Activated CD4-positive, alpha-beta T cell treated with anti-CD3 and anti-CD28 coated beads, Interleukin-2, amount 10 ng/mL, durations not matched to agents 24 days and 14 days (primary cell): ENCODE results near the gene PRPF40A. TPM values are rescaled to one million over a fixed set of nuclear protein-coding genes. Genes with fewer than 3 reads are reported as not detected.
"Not testable (repeated sequence)": the region's sequence is repeated elsewhere in the genome, so short reads cannot be mapped to it uniquely, and the experiment has no call there.

Experiments
- DNase-seq: peaks from one replicate; pipeline ENCODE4 v3.0.0; 2022
- H3K27ac Mint-ChIP-seq: one replicate; pipeline ENCODE4 v1.8.0; 2022; ENCODE audit warnings: mild to moderate bottlenecking, mixed read lengths
- H3K27me3 Mint-ChIP-seq: one replicate; pipeline ENCODE4 v1.8.0; 2022; ENCODE audit warnings: mixed read lengths
- H3K36me3 Mint-ChIP-seq: one replicate; pipeline ENCODE4 v1.8.0; 2022; ENCODE audit warnings: low read depth, mild to moderate bottlenecking, mixed read lengths
- H3K4me1 Mint-ChIP-seq: one replicate; pipeline ENCODE4 v1.8.0; 2021; ENCODE audit warnings: mixed read lengths
- H3K4me3 Mint-ChIP-seq: one replicate; pipeline ENCODE4 v1.8.0; 2022; ENCODE audit warnings: mild to moderate bottlenecking, moderate library complexity, mixed read lengths
- H3K9me3 Mint-ChIP-seq: one replicate; pipeline ENCODE4 v1.8.0; 2021; ENCODE audit warnings: mixed read lengths
- intact Hi-C: fragments of 100-400 bp; cut with micrococcal nuclease; formaldehyde crosslinking; loops from one replicate; pipeline ENCODE4 v1.15.1; 2023
- total RNA-seq: library from RNA; stranded (reverse); gene quantifications from 2 replicates; pipeline ENCODE4 v1.2.3, GENCODE V29; 2022

Gene PRPF40A
- total RNA-seq, 1 donor from 2014 or later, result 166 TPM

GRCh38 chr2:152730591-152731333 lies 13.5 kb upstream of the PRPF40A start:
- peaks cover 7% of the 10 kb centered on the region for H3K36me3 Mint-ChIP-seq
- peak; percentile 84 for DNase-seq
- H3K9me3 Mint-ChIP-seq, result no peaks in the 10 kb centered on the region
- peak overlapping the region; percentile 2 for H3K27ac Mint-ChIP-seq
- H3K4me3 Mint-ChIP-seq, result peak overlapping the region; percentile 32
- intact Hi-C loops, result loop anchor here (1.0 kb wide), 1 partner anchor 12 kb away; the partner anchor contains the start of gene ARL6IP6
- no peaks in the 10 kb centered on the region for H3K27me3 Mint-ChIP-seq
- peaks cover 22% of the 10 kb centered on the region for H3K4me1 Mint-ChIP-seq

GRCh38 chr2:152729844-152730243 lies 12.6 kb upstream of the PRPF40A start:
- H3K9me3 Mint-ChIP-seq, result no peaks in the 10 kb centered on the region
- no peak overlapping the region for H3K27ac Mint-ChIP-seq
- intact Hi-C loops, result loop anchor here (1.0 kb wide), 1 partner anchor 12 kb away; the partner anchor contains the start of gene ARL6IP6
- peaks cover 5% of the 10 kb centered on the region for H3K36me3 Mint-ChIP-seq
- peaks cover 21% of the 10 kb centered on the region for H3K4me1 Mint-ChIP-seq
- peak overlapping the region; percentile 32 for H3K4me3 Mint-ChIP-seq
- DNase-seq, result no peak
- no peaks in the 10 kb centered on the region for H3K27me3 Mint-ChIP-seq

GRCh38 chr2:152723918-152724317 lies 6.7 kb upstream of the PRPF40A start:
- H3K27ac Mint-ChIP-seq, result no peak overlapping the region
- no peaks in the 10 kb centered on the region for H3K9me3 Mint-ChIP-seq
- DNase-seq, result no peak
- peaks cover 23% of the 10 kb centered on the region for H3K36me3 Mint-ChIP-seq
- no peaks in the 10 kb centered on the region for H3K27me3 Mint-ChIP-seq
- intact Hi-C loops, result no loop called here
- H3K4me1 Mint-ChIP-seq, result peaks cover 30% of the 10 kb centered on the region
- no peak overlapping the region for H3K4me3 Mint-ChIP-seq

GRCh38 chr2:152722639-152723038 lies 5.4 kb upstream of the PRPF40A start:
- H3K9me3 Mint-ChIP-seq, H3K27me3 Mint-ChIP-seq, H3K4me3 Mint-ChIP-seq, H3K27ac Mint-ChIP-seq, DNase-seq, intact Hi-C loops: not testable (repeated sequence)
- peaks cover 25% of the 10 kb centered on the region for H3K36me3 Mint-ChIP-seq
- H3K4me1 Mint-ChIP-seq, result peaks cover 30% of the 10 kb centered on the region

- H3K4me1 Mint-ChIP-seq, result peaks cover 40% of the 10 kb centered on the region
These were observed 3.5 kb upstream of the PRPF40A start for GRCh38 chr2:152720794-152721193.

GRCh38 chr2:152718909-152719645 lies 1.8 kb upstream of the PRPF40A start:
- peak overlapping the region; percentile 98 for H3K27ac Mint-ChIP-seq
- peaks cover 43% of the 10 kb centered on the region for H3K36me3 Mint-ChIP-seq
- peaks cover 48% of the 10 kb centered on the region for H3K4me1 Mint-ChIP-seq
- H3K27me3 Mint-ChIP-seq, result peaks cover 2% of the 10 kb centered on the region
- H3K9me3 Mint-ChIP-seq, result no peaks in the 10 kb centered on the region
- H3K4me3 Mint-ChIP-seq, result peak overlapping the region; percentile 98
- no peak for DNase-seq
- intact Hi-C loops, result loop anchor here (1.0 to 10.0 kb wide), 4 partner anchors 11 to 894 kb away; partner anchors contain the start of gene ARL5A

More at GRCh38 chr2:152720794-152721193, 3.5 kb upstream of the PRPF40A start:
- H3K4me3 Mint-ChIP-seq, result no peak overlapping the region
- peaks cover 39% of the 10 kb centered on the region for H3K36me3 Mint-ChIP-seq
- DNase-seq, result no peak
- intact Hi-C loops, result no loop called here
- peaks cover 2% of the 10 kb centered on the region for H3K27me3 Mint-ChIP-seq
- no peaks in the 10 kb centered on the region for H3K9me3 Mint-ChIP-seq
- H3K27ac Mint-ChIP-seq, result no peak overlapping the region

- peak; percentile 98 for DNase-seq
- H3K4me3 Mint-ChIP-seq, result peak within 1 kb of the TSS; percentile 98
- intact Hi-C loops, result loop anchor here (1.0 to 10.0 kb wide), 3 partner anchors 12 to 893 kb away; partner anchors contain the start of gene ARL5A
- H3K36me3 Mint-ChIP-seq, result peaks cover 45% of the 10 kb centered on the region
- no peaks in the 10 kb centered on the region for H3K9me3 Mint-ChIP-seq
- H3K27ac Mint-ChIP-seq, result peak within 1 kb of the TSS; percentile 98
- H3K27me3 Mint-ChIP-seq, result peaks cover 2% of the 10 kb centered on the region
- H3K4me1 Mint-ChIP-seq, result peaks cover 48% of the 10 kb centered on the region
These were observed 1.0 kb upstream of the PRPF40A start, which contains the start of gene ARL6IP6 for GRCh38 chr2:152718076-152718908. Gene ARL6IP6 (plus strand): TSS chr2:152718620. CDS start chr2:152718625, 5 bp downstream.

GRCh38 chr2:152716805-152717227 lies 445 bp downstream of the PRPF40A start:
- peaks cover 4% of the 10 kb centered on the region for H3K9me3 Mint-ChIP-seq
- peaks cover 52% of the 10 kb centered on the region for H3K36me3 Mint-ChIP-seq
- peaks cover 52% of the 10 kb centered on the region for H3K4me1 Mint-ChIP-seq
- H3K27ac Mint-ChIP-seq, result peak overlapping the region; percentile 98
- H3K27me3 Mint-ChIP-seq, result peaks cover 2% of the 10 kb centered on the region
- H3K4me3 Mint-ChIP-seq, result peak overlapping the region; percentile 98
- DNase-seq, result no peak
- intact Hi-C loops, result loop anchor here (1.0 to 10.0 kb wide), 3 partner anchors 22 to 892 kb away; partner anchors contain the start of gene ARL5A

GRCh38 chr2:152715854-152716428 lies 1.3 kb downstream of the PRPF40A start:
- peak overlapping the region; percentile 98 for H3K4me3 Mint-ChIP-seq
- H3K27me3 Mint-ChIP-seq, result peaks cover 2% of the 10 kb centered on the region
- peaks cover 54% of the 10 kb centered on the region for H3K36me3 Mint-ChIP-seq
- intact Hi-C loops, result loop anchor here (1.0 to 10.0 kb wide), 3 partner anchors 21 to 891 kb away; partner anchors contain the start of gene ARL5A
- DNase-seq, result peak; percentile 66
- peak overlapping the region; percentile 98 for H3K27ac Mint-ChIP-seq
- H3K9me3 Mint-ChIP-seq, result peaks cover 4% of the 10 kb centered on the region
- H3K4me1 Mint-ChIP-seq, result peaks cover 47% of the 10 kb centered on the region

- DNase-seq, result no peak
- H3K4me3 Mint-ChIP-seq, result peak overlapping the region; percentile 55
- peak overlapping the region; percentile 53 for H3K27ac Mint-ChIP-seq
- peaks cover 60% of the 10 kb centered on the region for H3K36me3 Mint-ChIP-seq
- peaks cover 2% of the 10 kb centered on the region for H3K27me3 Mint-ChIP-seq
- intact Hi-C loops, result loop anchor here (10.0 kb wide), 2 partner anchors 310 to 890 kb away; partner anchors contain the start of gene ARL5A
- peaks cover 41% of the 10 kb centered on the region for H3K4me1 Mint-ChIP-seq
- peaks cover 4% of the 10 kb centered on the region for H3K9me3 Mint-ChIP-seq
These were observed 2.1 kb downstream of the PRPF40A start for GRCh38 chr2:152715112-152715511.

- H3K4me1 Mint-ChIP-seq, result peaks cover 26% of the 10 kb centered on the region
- no peak overlapping the region for H3K27ac Mint-ChIP-seq
- no peaks in the 10 kb centered on the region for H3K27me3 Mint-ChIP-seq
- no peak overlapping the region for H3K4me3 Mint-ChIP-seq
- H3K9me3 Mint-ChIP-seq, result peaks cover 4% of the 10 kb centered on the region
- intact Hi-C loops, result loop anchor here (5.0 to 10.0 kb wide), 3 partner anchors 38 to 886 kb away; partner anchors contain the start of gene ARL5A
- H3K36me3 Mint-ChIP-seq, result peaks cover 74% of the 10 kb centered on the region
- no peak for DNase-seq
These were observed 6.5 kb downstream of the PRPF40A start for GRCh38 chr2:152710713-152711112.

GRCh38 chr2:152708742-152709141 lies 8.5 kb downstream of the PRPF40A start:
- H3K36me3 Mint-ChIP-seq, result peaks cover 68% of the 10 kb centered on the region
- H3K9me3 Mint-ChIP-seq, result peaks cover 4% of the 10 kb centered on the region
- no peak overlapping the region for H3K27ac Mint-ChIP-seq
- intact Hi-C loops, result no loop called here
- DNase-seq, result no peak
- H3K27me3 Mint-ChIP-seq, result no peaks in the 10 kb centered on the region
- peaks cover 18% of the 10 kb centered on the region for H3K4me1 Mint-ChIP-seq
- no peak overlapping the region for H3K4me3 Mint-ChIP-seq
